ENCODE results near the gene APEH.

DNA sequence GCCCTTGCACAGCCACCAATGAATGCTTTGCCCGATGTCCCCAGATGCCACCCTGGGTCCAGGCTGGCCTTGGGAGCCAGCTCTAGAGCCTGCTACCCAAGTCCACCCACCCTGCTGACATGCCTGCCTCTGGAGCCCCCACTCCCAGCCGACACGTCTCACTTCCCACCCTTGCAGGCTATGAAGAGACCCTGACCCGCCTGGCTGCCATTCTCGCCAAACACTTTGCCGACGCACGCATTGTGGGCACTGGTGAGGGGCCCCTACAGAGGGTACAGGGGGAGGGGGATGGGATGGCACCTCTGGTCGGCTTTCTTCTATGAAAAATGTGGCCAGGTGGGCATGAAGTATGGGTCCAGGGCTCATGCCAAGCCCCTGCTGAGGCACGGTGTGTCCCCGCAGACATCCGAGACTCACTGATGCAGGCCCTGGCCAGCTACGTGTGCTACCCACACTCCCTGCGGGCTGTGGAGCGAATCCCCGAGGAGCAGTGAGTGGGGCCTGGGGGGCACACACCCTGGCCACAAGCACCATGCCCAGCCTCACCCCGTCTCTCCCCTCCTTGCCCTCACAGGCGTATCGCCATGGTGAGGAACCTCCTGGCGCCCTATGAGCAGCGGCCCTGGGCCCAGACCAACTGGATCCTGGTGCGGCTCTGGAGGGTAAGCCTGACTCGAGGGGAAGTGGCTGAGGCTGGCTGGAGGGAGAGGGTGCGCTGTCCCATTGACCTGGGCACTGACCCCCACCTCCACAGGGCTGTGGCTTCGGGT, 39.4 kb downstream of the APEH start:
- TF ChIP-seq YY1 (IDR thresholded peaks at IDR 0.05; ENCODE audit: insufficient read depth, insufficient read length) = no peak
- no peak for TF ChIP-seq SUZ12 (IDR thresholded peaks at IDR 0.05; ENCODE audit: extremely low read depth, insufficient read depth, insufficient read length)
- no peak for TF ChIP-seq ZNF274 (IDR thresholded peaks at IDR 0.05; ENCODE audit: low read depth, low read length)

All from NT2/D1 (cell line).